Vagina (tissue), 2 donors: ENCODE data around the gene FSIP1.

Experiments used
- POLR2A ChIP-seq, 2 donors: fragments of 450-650 bp; IDR thresholded peaks; one replicate each; pipeline ENCODE4 v1.6.1; 2017; ENCODE audit warnings: antibody characterized with exemption in 2 of 2, mild to moderate bottlenecking in 2 of 2, moderate library complexity in 2 of 2
- POLR2AphosphoS5 ChIP-seq, 2 donors: sonication (generic); formaldehyde crosslinking; IDR thresholded peaks; one replicate each; pipeline ENCODE4 v1.9.0; 2017; ENCODE audit warnings: antibody characterized with exemption in 2 of 2, mild to moderate bottlenecking in 2 of 2, low read depth in 1 of 2; ENCODE audit not compliant: insufficient read depth in 1 of 2
- TF ChIP-seq, protein P1 (sequence below), 3 experiments: fragments of 450-650 bp in 2 of 3; fragments of 200-600 bp in 1 of 3; sonication (generic) in 1 of 3; IDR thresholded peaks; one replicate each; pipeline ENCODE4 v1.5.1; 2017 to 2019; ENCODE audit warnings: antibody characterized with exemption in 3 of 3, mild to moderate bottlenecking in 2 of 3, moderate library complexity in 2 of 3

DNA sequence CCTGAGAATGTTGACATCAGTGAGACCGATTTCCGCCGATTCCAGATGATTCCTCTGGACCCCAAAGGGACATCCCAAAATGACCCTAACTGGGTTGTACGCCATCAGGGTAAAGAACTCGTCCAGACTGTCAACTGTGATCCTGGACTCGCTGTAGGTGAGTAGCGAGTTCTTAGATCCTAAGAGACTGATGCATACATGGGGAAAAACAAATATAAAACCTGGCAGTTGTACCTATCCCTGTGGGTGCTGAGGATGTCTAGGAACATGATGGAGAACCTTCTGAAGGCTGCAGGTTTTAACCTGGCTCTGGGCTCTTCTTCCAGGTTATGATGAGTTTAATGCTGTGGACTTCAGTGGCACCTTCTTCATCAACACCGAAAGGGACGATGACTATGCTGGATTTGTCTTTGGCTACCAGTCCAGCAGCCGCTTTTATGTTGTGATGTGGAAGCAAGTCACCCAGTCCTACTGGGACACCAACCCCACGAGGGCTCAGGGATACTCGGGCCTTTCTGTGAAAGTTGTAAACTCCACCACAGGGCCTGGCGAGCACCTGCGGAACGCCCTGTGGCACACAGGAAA lies 189.5 kb downstream of the FSIP1 start:
- TF ChIP-seq, protein P1, sequence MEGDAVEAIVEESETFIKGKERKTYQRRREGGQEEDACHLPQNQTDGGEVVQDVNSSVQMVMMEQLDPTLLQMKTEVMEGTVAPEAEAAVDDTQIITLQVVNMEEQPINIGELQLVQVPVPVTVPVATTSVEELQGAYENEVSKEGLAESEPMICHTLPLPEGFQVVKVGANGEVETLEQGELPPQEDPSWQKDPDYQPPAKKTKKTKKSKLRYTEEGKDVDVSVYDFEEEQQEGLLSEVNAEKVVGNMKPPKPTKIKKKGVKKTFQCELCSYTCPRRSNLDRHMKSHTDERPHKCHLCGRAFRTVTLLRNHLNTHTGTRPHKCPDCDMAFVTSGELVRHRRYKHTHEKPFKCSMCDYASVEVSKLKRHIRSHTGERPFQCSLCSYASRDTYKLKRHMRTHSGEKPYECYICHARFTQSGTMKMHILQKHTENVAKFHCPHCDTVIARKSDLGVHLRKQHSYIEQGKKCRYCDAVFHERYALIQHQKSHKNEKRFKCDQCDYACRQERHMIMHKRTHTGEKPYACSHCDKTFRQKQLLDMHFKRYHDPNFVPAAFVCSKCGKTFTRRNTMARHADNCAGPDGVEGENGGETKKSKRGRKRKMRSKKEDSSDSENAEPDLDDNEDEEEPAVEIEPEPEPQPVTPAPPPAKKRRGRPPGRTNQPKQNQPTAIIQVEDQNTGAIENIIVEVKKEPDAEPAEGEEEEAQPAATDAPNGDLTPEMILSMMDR (IDR thresholded peaks at IDR 0.05), result no peak
- TF ChIP-seq POLR2AphosphoS5 (IDR thresholded peaks at IDR 0.05; ENCODE audit: insufficient read depth in 1 of 2, low read depth in 1 of 2) (peak in 1 of 2 donors; percentile 9), POLR2A (IDR thresholded peaks at IDR 0.05) (no peak)
